GM18526 (cell line): ENCODE data around the gene HNRNPM.

Experiments
- POLR2A ChIP-seq: IDR thresholded peaks from 3 replicates; pipeline ENCODE4 v1.6.1; 2011; ENCODE audit not compliant: insufficient read length; ENCODE audit errors: extremely low read depth

The HNRNPM gene

DNA sequence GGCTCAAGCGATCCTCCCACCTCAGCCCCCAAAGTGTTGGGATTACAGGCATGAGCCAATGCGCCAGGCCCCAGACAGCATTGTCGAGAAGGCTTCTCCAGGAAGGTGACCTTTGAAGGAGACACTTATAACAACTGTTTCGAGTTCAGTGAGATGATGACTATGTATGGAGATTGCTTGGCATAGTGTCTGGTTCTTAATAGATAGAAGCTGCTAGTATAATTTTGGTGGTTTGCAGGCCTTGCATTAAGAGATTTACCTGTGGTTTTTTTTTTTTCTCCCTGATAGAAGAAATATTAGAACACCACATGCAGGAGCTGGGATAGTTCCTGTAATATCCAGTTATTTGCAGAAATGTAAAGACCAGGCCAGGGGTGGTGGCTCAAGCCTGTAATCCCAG lies 28.0 kb upstream of the HNRNPM start:
- TF ChIP-seq POLR2A: no peak

DNA sequence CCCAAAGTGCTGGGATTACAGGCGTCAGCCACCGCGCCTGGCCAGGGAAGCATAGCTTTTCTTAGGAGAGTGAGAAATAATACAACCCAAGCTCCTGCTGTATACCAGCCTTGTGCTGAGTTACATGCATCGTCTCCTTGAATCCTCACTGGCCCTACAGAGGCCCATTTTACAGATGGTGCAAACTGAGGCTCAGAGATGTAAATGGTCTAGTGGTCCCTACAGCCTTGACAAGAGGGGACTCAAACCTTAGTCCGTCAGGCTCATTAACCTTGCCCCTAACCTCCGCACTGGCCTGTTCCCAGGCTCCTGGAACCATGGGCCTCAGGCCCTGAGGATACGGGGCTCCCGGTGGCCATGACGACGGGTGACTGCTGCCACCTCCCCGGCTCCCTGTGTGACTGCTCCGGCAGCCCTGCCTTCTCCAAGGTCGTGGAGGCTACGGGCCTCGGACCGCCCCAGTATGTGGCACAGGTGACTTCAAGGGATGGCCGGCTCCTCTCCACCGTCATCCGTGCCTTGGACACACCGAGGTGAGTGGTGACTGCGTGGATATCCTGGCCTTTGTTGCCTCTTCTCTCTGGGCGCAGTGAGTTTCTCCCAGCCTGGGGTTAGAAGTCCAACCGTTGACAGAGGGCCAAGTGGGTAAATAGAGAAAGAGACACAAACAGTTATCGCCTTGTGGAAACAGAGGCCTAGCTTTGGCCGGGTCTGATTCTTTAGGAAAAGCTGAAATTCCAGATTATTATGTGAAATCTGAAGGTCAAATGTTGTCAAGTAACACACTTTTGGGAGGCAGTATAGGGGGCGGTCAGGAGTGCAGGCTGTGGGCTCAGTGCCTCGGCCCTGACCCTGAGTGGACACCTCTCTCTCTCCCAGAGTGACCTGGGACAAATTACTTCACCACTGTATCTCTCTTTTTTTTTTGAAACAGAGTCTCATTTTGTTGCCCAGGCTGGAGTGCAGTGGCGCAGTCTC lies 23.0 kb upstream of the HNRNPM start:
- no peak for TF ChIP-seq POLR2A

GRCh38 chr19:8423817-8424223 lies 21.0 kb upstream of the HNRNPM start:
- no peak for TF ChIP-seq POLR2A

DNA sequence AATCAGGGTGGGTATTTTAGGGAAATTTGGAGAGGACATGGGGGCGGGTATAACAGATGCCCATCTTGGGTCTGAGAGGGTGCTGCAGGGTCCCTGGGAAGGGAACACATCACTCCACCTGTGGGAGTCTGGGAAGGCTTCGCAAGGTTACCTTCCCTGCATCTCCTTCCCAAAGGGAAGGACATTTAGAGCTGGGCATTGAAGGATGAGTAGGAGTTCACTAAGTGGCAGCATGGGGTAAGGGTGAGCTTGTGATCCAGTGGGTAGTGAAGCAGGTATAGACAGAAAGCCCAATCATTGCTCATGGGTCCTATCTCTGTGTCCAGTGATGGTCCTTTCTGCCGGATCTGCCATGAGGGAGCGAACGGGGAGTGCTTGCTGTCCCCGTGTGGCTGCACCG lies 18.5 kb upstream of the HNRNPM start:
- no peak for TF ChIP-seq POLR2A

- TF ChIP-seq POLR2A: no peak
These were observed 15.7 kb upstream of the HNRNPM start for GRCh38 chr19:8429044-8429443.

- TF ChIP-seq POLR2A: no peak
These were observed 14.9 kb upstream of the HNRNPM start for GRCh38 chr19:8429826-8430225.

DNA sequence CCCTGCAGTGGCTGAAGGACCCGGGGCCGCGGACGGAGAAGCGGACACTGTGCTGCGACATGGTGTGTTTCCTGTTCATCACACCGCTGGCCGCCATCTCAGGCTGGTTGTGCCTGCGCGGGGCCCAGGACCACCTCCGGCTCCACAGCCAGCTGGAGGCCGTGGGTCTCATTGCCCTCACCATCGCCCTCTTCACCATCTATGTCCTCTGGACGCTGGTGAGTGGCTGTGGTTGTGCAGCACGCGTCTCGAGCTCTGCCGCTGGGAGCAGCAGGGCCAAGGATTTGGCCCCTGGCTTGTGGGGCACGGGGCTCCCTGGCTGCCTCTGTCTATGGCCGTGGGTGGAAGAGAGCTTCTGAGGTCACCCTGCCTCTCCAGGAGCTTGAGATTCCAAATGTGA lies 14.1 kb upstream of the HNRNPM start:
- no peak for TF ChIP-seq POLR2A

GRCh38 chr19:8438236-8438635 lies 6.5 kb upstream of the HNRNPM start:
- TF ChIP-seq POLR2A: no peak

- TF ChIP-seq POLR2A: no peak
These were observed 2.8 kb upstream of the HNRNPM start for GRCh38 chr19:8441725-8442544.

- no peak for TF ChIP-seq POLR2A
These were observed 770 bp downstream of the HNRNPM start for GRCh38 chr19:8445488-8446001.

DNA sequence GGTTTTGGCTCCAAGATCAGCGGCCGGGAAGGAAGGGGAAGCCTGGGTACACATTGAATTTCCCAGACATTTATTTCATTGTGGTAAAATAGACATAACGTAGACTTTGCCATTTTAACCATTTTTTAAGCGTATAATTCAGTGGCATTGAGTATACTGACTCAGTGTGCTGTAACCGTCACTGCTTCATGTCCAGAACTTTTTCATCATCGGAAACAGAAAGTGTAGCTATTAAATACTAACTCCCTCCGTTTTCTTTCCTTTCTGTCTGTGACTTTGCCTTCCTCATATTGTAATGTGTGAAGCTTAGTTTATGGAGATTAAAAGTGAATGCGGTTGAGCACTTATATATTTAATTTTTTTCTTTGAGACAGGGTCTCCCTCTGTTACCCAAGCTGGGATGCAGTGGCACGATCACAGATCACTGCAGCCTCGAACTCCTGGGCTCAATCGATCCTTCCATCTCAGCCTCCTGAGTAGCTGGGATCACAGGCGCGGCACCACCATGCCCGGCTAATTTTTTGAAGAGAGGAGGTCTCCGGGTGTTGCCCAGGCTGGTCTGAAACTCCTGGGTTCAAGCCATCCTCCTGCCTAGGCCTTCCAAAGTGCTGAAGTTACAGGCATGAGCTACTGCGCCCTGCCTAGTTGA lies 1.4 kb downstream of the HNRNPM start:
- TF ChIP-seq POLR2A: no peak

DNA sequence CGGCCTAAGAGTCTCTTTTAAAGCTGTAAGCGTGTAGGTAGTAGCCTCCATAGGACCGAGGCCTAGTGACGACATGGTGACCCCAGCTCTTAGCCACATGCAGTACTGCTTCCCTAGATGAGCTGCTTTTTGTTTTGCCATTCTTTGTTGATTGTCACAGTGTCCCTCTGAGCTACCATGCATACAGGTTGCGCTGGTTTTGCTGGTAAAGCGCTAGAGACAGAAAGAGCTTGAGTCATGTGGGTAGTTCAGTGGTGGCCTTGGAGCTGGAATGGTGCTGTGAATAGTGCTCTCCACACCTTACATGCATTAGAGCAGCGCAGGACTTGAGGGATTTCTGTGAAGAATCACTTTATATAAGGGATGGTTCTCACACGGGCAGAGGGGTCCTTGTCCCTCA lies 5.1 kb downstream of the HNRNPM start:
- no peak for TF ChIP-seq POLR2A

DNA sequence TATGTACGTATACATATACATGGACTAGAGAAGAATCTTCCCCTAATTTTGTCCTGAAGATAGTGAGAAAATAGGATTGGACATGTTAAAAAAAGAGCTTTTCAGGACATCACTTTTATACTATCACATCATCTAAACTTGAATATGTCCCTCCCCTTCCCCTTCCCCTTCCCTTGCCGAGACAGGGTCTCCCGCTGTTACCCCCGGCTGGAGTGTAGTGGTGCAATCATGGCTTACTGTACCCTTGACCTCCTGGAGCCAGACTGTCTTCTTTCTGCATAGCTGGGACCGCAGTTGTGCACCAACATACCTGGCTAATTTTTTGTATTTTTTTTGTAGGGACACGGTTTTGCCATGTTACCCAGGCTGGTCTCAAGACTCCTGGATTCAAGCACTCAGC lies 6.6 kb downstream of the HNRNPM start:
- TF ChIP-seq POLR2A: no peak

GRCh38 chr19:8451885-8452284 lies 7.1 kb downstream of the HNRNPM start:
- no peak for TF ChIP-seq POLR2A

GRCh38 chr19:8452446-8453123 lies 7.8 kb downstream of the HNRNPM start:
- TF ChIP-seq POLR2A: no peak
